ENCODE results near the gene KRTAP19-7. TPM values are rescaled to one million over a fixed set of nuclear protein-coding genes. Genes with fewer than 3 reads are reported as not detected.

Gene KRTAP19-7
- total and polyA plus RNA-seq, 2 of the 4 experiments (the other 2 are of a cell fraction): not detected

DNA sequence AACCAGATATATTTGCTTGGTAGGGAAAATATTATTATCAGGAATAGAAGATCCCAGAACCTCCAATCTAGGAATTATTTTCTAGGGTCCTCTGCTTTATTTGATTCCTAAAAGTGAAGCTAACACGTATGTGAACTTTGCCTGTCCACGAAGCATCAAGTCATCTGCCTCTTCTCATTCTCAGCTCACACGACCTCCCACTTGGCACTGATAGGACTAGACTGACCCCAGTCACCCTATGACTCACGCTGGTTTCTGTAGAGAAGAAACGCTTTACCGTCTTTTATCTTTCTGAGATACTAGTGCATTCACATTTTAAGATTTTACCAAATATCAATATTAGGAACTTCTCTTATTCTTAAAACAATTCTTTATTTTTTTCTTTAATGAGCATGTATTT, 2.0 kb upstream of the KRTAP19-7 start:
- Histone ChIP-seq H3K27ac (ENCODE audit: insufficient read depth, low read length) (no peak overlapping the region), H3K4ac (ENCODE audit: low read depth, low read length) (no peak overlapping the region), H3K14ac (replicated peaks; ENCODE audit: low read depth, low read length) (no peak overlapping the region), H2BK15ac (ENCODE audit: low read depth, low read length) (no peak overlapping the region), H3K9me1 (ENCODE audit: insufficient read depth, low read length) (no peaks in the 10 kb centered on the region), H2AK9ac (replicated peaks; ENCODE audit: low read depth, low read length, poor library complexity) (no peak overlapping the region), H3K9ac (ENCODE audit: low read depth, low read length) (no peak overlapping the region), H2AFZ (replicated peaks; ENCODE audit: low read length, poor library complexity) (no peak overlapping the region), H4K91ac (ENCODE audit: insufficient read depth, low read depth, low read length) (no peak overlapping the region), H3K79me1 (ENCODE audit: low read depth in 1 of 2, low read length in 2 of 2) (no peaks in the 10 kb centered on the region), H2BK120ac (ENCODE audit: low read depth, low read length) (no peak overlapping the region), H2BK5ac (ENCODE audit: low read depth, low read length, poor library complexity, severe bottlenecking) (no peak overlapping the region), H3K56ac (ENCODE audit: extremely low read depth, insufficient read depth, low read length) (no peak overlapping the region), H3K4me3 (ENCODE audit: insufficient read depth, low read depth, low read length) (no peak overlapping the region), H4K8ac (ENCODE audit: low read depth in 2 of 2, low read length in 2 of 2) (no peak overlapping the region), H4K20me1 (ENCODE audit: insufficient read depth, low read length) (no peaks in the 10 kb centered on the region), H2AK5ac (ENCODE audit: low read depth, low read length) (no peak overlapping the region), H3K23ac (ENCODE audit: low read depth, low read length) (no peak overlapping the region), H2BK20ac (ENCODE audit: low read depth, low read length) (no peak overlapping the region), H3K18ac (ENCODE audit: low read depth, low read length) (no peak overlapping the region), H3K36me3 (ENCODE audit: control insufficient read depth, insufficient read depth, low read length) (no peaks in the 10 kb centered on the region), H4K5ac (ENCODE audit: low read depth, low read length) (no peak overlapping the region), H3K9me3 (ENCODE audit: control insufficient read depth, insufficient read depth, low read length) (peaks cover 4% of the 10 kb centered on the region; the same call in 1 of the 2 replicates), H3K27me3 (ENCODE audit: control insufficient read depth, insufficient read depth, low read length) (no peaks in the 10 kb centered on the region), H3K4me2 (ENCODE audit: low read depth, low read length) (no peak overlapping the region), H3K4me1 (ENCODE audit: control insufficient read depth, insufficient read depth, low read length) (no peaks in the 10 kb centered on the region)
- ChIA-PET POLR2A (ENCODE audit: unreplicated experiment) (no interaction called here), CTCF (no interaction called here)
- WGBS, 2 experiments (ENCODE audit: extremely low coverage in 2 of 2, insufficient read length in 1 of 2): 0% methylated on average over 1 of the region's 6 CpGs; no CpG with 5 or more reads in 1 of the 2 experiments
- DNase-seq (no peak), ATAC-seq (ENCODE audit: low read depth) (no peak)
- dilution Hi-C loops (cut with HindIII; ENCODE audit: low sequenced_read_pairs, unreplicated experiment) (no loop called here), intact Hi-C loops (cut with micrococcal nuclease) (no loop called here), in situ Hi-C loops (cut with MboI; ENCODE audit: low sequenced_read_pairs) (no loop called here)
- no TSS peak for BruUV-seq (replicated peaks)
- TF ChIP-seq, protein P1, sequence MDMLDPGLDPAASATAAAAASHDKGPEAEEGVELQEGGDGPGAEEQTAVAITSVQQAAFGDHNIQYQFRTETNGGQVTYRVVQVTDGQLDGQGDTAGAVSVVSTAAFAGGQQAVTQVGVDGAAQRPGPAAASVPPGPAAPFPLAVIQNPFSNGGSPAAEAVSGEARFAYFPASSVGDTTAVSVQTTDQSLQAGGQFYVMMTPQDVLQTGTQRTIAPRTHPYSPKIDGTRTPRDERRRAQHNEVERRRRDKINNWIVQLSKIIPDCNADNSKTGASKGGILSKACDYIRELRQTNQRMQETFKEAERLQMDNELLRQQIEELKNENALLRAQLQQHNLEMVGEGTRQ (IDR thresholded peaks at IDR 0.05; ENCODE audit: low read depth, low read length): no peak
- TF ChIP-seq CHD1 (IDR thresholded peaks at IDR 0.05; ENCODE audit: low read depth, low read length) (no peak), RFX5 (IDR thresholded peaks at IDR 0.05; ENCODE audit: low read depth, low read length) (no peak)
